ENCODE data around the gene TLCD3A. TPM values are rescaled to one million over a fixed set of nuclear protein-coding genes. Genes with fewer than 3 reads are reported as not detected.

Gene TLCD3A
- total and polyA plus RNA-seq, 2 donors (not counting 3 experiments of a cell fraction or from before 2014, with no cell fraction given), result 36.6 to 54.1 TPM

GRCh38 chr17:683040-683439 lies 49.4 kb upstream of the TLCD3A start:
- no peak overlapping the region for H3K9ac ChIP-seq (replicated peaks; ENCODE audit: extremely low read depth, insufficient read depth, low read length)
- POLR2A ChIA-PET, result no interaction called here
- H3K9me1 ChIP-seq (replicated peaks; ENCODE audit: control insufficient read depth, extremely low read depth, insufficient read depth, low read length), result no peaks in the 10 kb centered on the region
- no peaks in the 10 kb centered on the region for H3K4me1 ChIP-seq (ENCODE audit: control insufficient read depth, extremely low read depth, insufficient read depth, low read length)
- no peak overlapping the region for H2AFZ ChIP-seq (ENCODE audit: low read depth, low read length)
- DNase-seq (ENCODE audit: low read depth, low spot score) (no peak), FAIRE-seq (no peak)
- intact Hi-C loops (cut with micrococcal nuclease), result no loop called here
- no peak overlapping the region for H3K4me2 ChIP-seq (ENCODE audit: insufficient read depth, low read length)
- H4K20me1 ChIP-seq (replicated peaks; ENCODE audit: control insufficient read depth, extremely low read depth, insufficient read depth, low read length), result no peaks in the 10 kb centered on the region
- no TSS peak for BruUV-seq (replicated peaks)
- no peak overlapping the region for H3K27ac ChIP-seq (ENCODE audit: insufficient read depth, low read depth, low read length)
- peaks cover 0 to 5% of the 10 kb centered on the region in 2 experiments for H3K36me3 ChIP-seq (ENCODE audit: control insufficient read depth in 2 of 2, extremely low read depth in 1 of 2, insufficient read depth in 2 of 2, low read length in 2 of 2)
- H3K27me3 ChIP-seq (ENCODE audit: control insufficient read depth in 2 of 2, insufficient read depth in 2 of 2, low read length in 2 of 2), result no peaks in the 10 kb centered on the region
- no peaks in the 10 kb centered on the region for H3K9me3 ChIP-seq (replicated peaks; ENCODE audit: control insufficient read depth, insufficient read depth, low read length)
- TF ChIP-seq JUN (IDR thresholded peaks at IDR 0.05; ENCODE audit: borderline replicate concordance, insufficient read depth, insufficient read length, low read depth) (no peak), FOS (IDR thresholded peaks at IDR 0.05; ENCODE audit: borderline replicate concordance, insufficient read depth, low read length) (no peak), GATA2 (IDR thresholded peaks at IDR 0.05; ENCODE audit: insufficient read depth, insufficient read length, low read depth, low read length) (no peak), EZH2 (IDR thresholded peaks at IDR 0.05; ENCODE audit: borderline replicate concordance, low read depth, low read length, severe bottlenecking) (no peak), POLR2A (IDR thresholded peaks at IDR 0.05; ENCODE audit: low read depth, low read length) (no peak), MYC (IDR thresholded peaks at IDR 0.05; ENCODE audit: low read depth, low read length) (no peak), MAX (IDR thresholded peaks at IDR 0.05; ENCODE audit: insufficient read depth, insufficient read length) (no peak), POLR2AphosphoS5 (IDR thresholded peaks at IDR 0.05; ENCODE audit: insufficient read depth, low read depth, low read length) (no peak), CTCF (IDR thresholded peaks at IDR 0.05; ENCODE audit: extremely low read depth in 1 of 2, insufficient read depth in 1 of 2, low read depth in 1 of 2, low read length in 2 of 2) (no peak)
- dilution Hi-C loops (cut with MboI; ENCODE audit: extremely low pct_ligation_motif_present, low sequenced_read_pairs), result no loop called here
- H3K4me3 ChIP-seq (replicated peaks in 1 of 3; ENCODE audit: insufficient read depth in 1 of 3, low read depth in 1 of 3, low read length in 3 of 3), result no peak overlapping the region
- CTCF ChIA-PET, result interaction anchor here (0.9 to 5.7 kb wide), 3 partner anchors 16 to 271 kb away, joined by 3 to 31 read pairs (median 5); no protein-coding TSS in a partner anchor
- peaks cover 7% of the 10 kb centered on the region for H3K79me2 ChIP-seq (ENCODE audit: control insufficient read depth, insufficient read depth, low read length)

All from endothelial cell of umbilical vein (primary cell).